ENCODE data around the gene SELENOV.

SELENOV gene

GRCh38 chr19:39520541-39521484, 5.9 kb downstream of the SELENOV start:
- no peak for DNase-seq

DNA sequence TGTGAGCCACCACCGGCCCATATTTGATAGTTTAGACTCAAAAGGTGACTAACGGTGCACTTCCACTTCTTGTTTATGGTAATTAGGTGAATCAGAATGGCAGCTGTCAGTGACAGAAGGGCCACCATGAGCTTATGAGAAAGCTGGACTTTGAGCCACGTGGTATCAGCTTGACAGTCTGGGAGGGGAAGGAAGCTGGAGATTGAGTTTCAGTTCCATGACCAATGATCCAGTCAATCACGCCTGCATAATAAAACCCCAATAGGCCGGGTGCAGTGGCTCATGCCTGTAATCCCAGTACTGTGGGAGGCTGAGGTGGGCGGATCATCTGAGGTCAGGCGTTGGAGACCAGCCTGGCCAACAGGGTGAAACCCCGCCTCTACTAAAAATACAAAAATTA, 9.6 kb downstream of the SELENOV start:
- DNase-seq = no peak

GRCh38 chr19:39525205-39525604, 10.3 kb downstream of the SELENOV start:
- DNase-seq = no peak

DNA sequence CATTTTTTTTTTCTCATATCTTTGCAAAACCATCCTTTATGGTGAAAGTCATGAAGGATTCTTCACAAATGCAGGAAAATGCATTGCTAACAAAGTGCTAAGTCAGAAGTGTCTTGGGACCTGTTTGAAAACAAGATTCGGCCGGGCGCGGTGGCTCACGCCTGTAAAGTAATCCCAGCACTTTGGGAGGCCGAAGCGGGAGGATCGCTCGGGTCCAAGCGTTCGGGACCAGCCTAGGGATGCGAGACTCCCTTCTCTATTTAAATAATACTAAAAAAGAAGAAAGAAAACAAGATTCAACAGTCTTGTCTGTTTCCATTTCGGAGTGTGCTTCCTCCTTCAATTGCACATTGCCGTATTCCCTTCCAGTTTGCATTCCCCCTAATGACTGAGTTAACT, 16.9 kb downstream of the SELENOV start:
- DNase-seq = no peak

DNA sequence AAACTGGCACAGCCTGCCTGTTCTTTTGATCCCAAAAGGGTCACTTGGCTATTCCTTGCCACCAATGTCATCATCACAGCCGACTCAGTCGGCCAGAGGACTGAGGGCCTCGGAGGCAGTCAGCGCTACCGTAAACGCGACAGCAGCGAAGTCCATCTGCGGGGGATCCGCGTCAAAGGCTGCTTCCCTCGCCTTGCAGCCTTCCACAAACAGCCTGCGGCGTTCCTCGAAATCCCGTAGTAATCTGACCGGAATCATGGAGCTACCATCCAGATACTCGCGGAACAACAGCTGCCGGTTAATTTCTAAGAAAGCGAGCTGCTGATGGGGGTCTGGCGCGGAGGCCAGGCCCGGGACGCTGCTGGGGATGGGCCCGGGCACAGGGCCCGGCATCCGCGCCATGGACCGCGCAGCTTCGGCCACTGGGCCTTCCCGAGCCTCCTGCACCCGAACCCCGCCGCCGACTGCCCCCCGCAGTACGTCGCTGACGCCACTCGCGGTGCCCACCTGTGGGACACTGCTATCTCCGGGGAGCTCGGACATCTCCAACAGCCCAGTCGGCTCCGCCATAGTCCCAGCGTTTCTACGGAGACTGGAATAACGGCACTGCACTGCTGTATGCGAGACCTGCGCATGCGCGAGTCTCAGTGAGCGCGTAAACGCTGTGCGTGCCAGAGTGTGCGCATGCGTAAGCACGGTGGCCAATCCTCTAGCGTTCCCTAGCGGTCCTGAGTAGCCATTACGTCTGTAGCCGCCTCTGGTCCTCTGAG, 17.5 kb downstream of the SELENOV start, which contains the start of gene EID2B:
Gene EID2B, minus strand, starts transcription at position 620 of the 770 bp plus-strand sequence. Its CDS starts 50 bp downstream, at position 570.
- peak; percentile 95 to 99 for DNase-seq

GRCh38 chr19:39533003-39533512, 18.1 kb downstream of the SELENOV start:
- DNase-seq = no peak

- no peak for DNase-seq
These were observed 18.9 kb downstream of the SELENOV start for GRCh38 chr19:39533791-39534190.

- no peak for DNase-seq
These were observed 24.2 kb downstream of the SELENOV start for GRCh38 chr19:39539165-39539517.

DNA sequence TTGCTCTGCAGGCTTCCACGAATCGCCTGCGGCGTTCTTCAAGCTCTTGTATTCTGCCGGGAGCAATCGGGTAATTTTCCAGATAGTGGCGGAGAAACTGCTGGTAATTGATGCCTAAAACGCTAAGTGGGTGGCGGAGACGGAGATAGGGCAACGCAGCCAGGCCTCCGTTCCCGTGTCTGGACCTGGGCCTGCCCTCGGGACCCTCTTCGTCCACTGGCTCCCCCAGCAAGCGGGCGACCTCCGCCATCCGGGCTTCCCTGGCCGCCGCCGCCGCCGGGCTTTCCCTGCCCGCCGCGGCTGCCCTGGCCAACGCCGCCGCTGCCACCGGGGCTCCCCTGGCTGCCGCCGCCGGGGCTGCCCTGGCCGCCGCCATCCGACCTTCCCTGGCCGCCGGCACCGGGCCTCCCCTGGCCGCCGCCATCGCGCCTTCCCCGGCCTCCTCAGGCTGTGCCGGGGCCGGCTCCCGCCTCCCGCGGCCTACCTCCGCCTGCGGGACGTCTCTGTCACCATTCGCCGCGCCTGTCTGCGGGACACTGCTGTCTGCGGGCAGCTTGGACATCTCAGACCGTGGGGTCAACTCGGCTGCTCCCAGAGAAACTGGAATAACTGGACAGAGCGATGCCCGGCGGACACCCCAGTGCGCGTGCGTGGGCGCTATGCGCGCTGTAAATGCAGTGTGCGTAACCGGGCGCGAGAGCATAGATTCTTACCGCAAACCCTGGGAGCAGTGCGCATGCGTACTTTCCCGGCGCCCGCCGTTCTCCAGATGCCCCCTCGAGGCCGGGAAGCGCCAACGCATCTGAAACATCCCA, 24.8 kb downstream of the SELENOV start, which contains the start of gene EID2:
Gene EID2, minus strand, starts transcription at position 644 of the 815 bp plus-strand sequence. Its CDS starts 82 bp downstream, at position 562.
- DNase-seq = peak; percentile 74 to 96

DNA sequence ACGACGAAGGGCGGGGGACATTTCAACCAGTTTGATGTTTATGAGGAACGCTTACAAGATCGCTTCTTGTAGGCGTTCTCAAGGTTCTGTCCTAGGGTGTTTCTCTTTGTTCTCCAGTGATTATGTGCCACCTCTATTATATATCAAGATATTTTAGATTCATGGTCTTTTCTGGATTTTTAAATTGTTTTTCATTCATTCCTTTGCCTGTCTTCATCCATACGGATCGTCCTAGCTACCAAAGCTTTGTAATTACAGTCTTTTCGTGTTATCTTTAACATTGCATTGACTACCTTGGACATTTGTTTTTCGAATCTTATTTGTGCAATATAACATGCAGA, 25.4 kb downstream of the SELENOV start:
- no peak for DNase-seq

GRCh38 chr19:39542206-39542605, 27.3 kb downstream of the SELENOV start:
- DNase-seq = no peak

DNA sequence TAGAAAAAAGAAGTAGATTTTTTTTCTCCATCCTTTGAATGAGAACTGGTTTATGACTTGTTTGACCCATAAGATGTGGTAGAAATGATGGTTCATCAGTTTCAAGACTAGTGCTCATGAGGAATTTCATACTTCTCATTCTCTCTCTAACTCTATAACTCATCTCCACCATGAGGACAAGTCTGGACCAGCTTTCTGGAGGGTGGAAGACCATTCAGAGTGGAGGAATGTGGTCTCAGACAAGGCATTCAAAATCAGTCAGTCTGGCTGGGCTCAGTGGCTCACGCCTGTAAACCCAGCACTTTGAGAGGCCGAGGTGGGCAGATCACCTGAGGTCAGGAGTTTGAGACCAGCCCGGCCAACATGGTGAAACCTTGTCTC, 28.5 kb downstream of the SELENOV start:
- DNase-seq = no peak

DNA sequence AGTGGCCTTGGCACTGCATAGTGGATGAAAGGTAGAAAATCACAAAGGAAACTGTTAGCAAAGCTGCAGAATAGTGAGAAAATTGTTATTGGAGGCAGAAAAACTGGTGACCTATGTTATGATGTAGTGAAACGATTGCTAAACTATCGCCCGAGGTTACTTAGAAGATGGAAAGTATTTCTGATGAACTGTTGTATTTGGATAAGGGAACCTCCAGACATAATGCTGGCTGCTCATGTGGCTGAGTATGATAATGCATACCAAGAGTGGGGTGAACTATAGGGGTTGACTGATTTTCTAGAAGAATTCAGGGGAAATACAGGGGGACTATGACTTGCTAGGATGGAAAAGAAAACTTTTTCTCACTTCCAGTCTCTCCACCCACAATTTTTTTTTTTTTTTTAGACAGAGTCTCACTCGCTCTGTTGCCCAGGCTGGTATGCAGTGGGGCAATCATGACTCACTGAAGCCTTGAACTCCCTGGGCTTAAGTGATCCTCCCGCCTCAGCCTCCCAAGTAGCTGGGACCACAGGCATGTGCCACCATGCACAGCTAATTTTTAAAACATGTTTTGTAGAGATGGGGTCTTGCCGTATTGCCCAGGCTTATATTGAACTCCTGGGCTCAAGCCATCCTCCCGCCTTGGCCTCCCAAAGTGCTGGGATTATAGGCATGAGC, 29.4 kb downstream of the SELENOV start:
- no peak for DNase-seq

DNA sequence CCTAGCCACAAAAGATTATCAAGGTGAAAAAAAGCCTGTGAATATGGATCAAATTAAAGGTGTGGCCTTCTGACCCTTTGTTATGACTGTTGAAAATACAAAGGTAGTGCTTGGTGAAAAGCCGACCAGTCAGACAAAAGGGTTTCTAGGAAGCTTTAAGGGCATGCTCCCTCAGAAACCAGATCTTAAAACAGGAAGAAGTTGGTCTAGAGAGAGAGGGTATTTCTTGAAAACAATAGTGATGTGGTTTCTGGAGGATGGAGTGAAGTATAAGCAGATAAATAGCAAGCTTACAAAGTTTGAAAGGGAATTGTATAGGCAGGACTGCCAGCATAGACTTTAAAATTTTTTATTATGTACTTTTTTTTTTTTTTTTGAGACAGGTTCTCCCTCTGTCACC, 30.0 kb downstream of the SELENOV start:
- DNase-seq = no peak

DNA sequence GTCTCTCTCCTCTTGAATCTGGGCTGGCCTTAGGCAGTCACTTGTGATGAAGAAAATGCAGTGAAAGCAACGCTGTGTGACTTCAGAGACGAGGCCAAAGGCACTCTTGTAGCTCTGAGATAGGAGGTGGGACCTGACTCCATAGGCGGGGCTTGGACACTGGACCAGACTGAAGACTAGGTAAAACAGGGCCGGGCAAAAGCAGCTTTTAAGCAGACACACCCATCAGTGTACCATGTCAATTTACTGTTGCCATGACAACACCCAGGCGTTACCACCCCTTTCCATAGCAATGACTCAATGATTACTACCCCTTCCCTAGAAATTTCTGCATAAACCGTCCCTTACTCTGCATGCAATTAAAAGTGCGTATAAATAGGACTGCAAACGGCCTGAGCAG, 31.7 kb downstream of the SELENOV start:
- no peak for DNase-seq

- DNase-seq = no peak
These were observed 35.3 kb downstream of the SELENOV start for GRCh38 chr19:39550197-39550596.

- DNase-seq = no peak
These were observed 38.2 kb downstream of the SELENOV start for GRCh38 chr19:39553082-39553652.

GRCh38 chr19:39554701-39555311, 39.9 kb downstream of the SELENOV start:
- DNase-seq = no peak

DNA sequence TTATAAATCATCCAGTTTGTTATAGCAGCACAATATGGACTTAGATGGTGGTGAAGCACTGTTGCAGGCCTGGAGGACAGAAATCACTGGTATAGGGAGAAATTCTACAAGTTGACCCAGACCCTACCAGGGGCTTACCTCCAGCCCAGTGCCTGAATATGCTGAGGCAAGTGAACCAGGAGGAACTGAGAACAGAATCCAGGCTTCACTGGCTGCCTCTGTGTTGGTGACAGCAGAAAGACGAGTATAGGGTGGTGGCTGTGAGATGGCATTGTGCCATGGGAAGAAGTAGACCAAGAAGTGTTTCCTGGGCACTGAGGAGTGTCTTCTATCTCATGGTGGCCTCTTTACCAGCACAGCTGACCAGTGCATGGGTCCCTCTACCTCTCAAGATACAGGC, 40.9 kb downstream of the SELENOV start:
- no peak for DNase-seq

- DNase-seq = no peak
These were observed 43.1 kb downstream of the SELENOV start for GRCh38 chr19:39557811-39558623.
